ENCODE results near the gene GPR179.

DNA sequence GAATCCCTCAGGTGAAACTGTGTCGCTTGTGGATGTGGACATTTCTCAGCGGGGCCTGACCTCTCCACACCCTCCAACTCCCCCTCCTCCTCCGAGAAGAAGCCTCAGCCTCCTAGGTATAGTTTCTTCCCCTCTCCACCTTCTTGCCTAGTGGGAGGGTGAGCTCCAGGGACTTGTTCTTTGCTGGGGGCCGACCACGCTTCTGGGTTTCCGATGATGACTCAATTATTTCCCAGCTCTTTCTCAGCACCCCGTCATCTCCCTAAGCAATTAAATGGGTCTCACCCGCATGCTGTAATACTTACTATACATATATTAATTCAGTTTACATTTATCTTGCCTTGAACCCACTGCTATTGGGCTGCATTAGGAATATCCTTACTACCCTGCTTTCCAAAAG lies 21.0 kb upstream of the GPR179 start:
- TF ChIP-seq POLR2A (IDR thresholded peaks at IDR 0.05) (no peak), EP300 (IDR thresholded peaks at IDR 0.05) (no peak)

Data from ovary (tissue), 1 donor.